Stimulated activated naive CD8-positive, alpha-beta T cell treated with anti-CD3 and anti-CD28 coated beads, Interleukin-15, Interleukin-2, amounts not matched to agents 100 ng/mL and 50 ng/mL, for 24 hours (primary cell): ENCODE results near the gene PLPPR5.

Experiments used
- H3K27ac Mint-ChIP-seq: one replicate; pipeline ENCODE4 v1.8.0; 2021; ENCODE audit warnings: mild to moderate bottlenecking, mixed read lengths
- H3K27me3 Mint-ChIP-seq: one replicate; pipeline ENCODE4 v1.8.0; 2021; ENCODE audit warnings: mixed read lengths
- H3K36me3 Mint-ChIP-seq: one replicate; pipeline ENCODE4 v1.8.0; 2021; ENCODE audit warnings: low read depth, mixed read lengths
- H3K4me1 Mint-ChIP-seq: one replicate; pipeline ENCODE4 v1.8.0; 2021; ENCODE audit warnings: low read depth, mixed read lengths
- H3K4me3 Mint-ChIP-seq: one replicate; pipeline ENCODE4 v1.8.0; 2021; ENCODE audit warnings: mild to moderate bottlenecking, mixed read lengths
- H3K9me3 Mint-ChIP-seq: one replicate; pipeline ENCODE4 v1.8.0; 2021; ENCODE audit warnings: mixed read lengths

The PLPPR5 gene

GRCh38 chr1:98988904-98989555, 15.6 kb downstream of the PLPPR5 start:
- H3K4me1 Mint-ChIP-seq, result peaks cover 11% of the 10 kb centered on the region
- H3K36me3 Mint-ChIP-seq, result no peaks in the 10 kb centered on the region
- H3K27me3 Mint-ChIP-seq, result no peaks in the 10 kb centered on the region
- no peak overlapping the region for H3K4me3 Mint-ChIP-seq
- no peak overlapping the region for H3K27ac Mint-ChIP-seq
- H3K9me3 Mint-ChIP-seq, result no peaks in the 10 kb centered on the region

- Mint-ChIP-seq H3K36me3 (no peaks in the 10 kb centered on the region), H3K4me1 (no peaks in the 10 kb centered on the region), H3K27me3 (no peaks in the 10 kb centered on the region), H3K4me3 (no peak overlapping the region), H3K27ac (no peak overlapping the region), H3K9me3 (no peaks in the 10 kb centered on the region)
Measured at GRCh38 chr1:98985687-98986086, 19.0 kb downstream of the PLPPR5 start.

- H3K27me3 Mint-ChIP-seq, result no peaks in the 10 kb centered on the region
- no peaks in the 10 kb centered on the region for H3K4me1 Mint-ChIP-seq
- no peak overlapping the region for H3K27ac Mint-ChIP-seq
- no peak overlapping the region for H3K4me3 Mint-ChIP-seq
- H3K9me3 Mint-ChIP-seq, result no peaks in the 10 kb centered on the region
- no peaks in the 10 kb centered on the region for H3K36me3 Mint-ChIP-seq
Measured at GRCh38 chr1:98981917-98982513, 22.6 kb downstream of the PLPPR5 start.

- Mint-ChIP-seq H3K27me3 (no peaks in the 10 kb centered on the region), H3K4me3 (no peak overlapping the region)
Measured at GRCh38 chr1:98979463-98979862, 25.2 kb downstream of the PLPPR5 start.

GRCh38 chr1:98975810-98976209, 28.9 kb downstream of the PLPPR5 start:
- Mint-ChIP-seq H3K4me1 (no peaks in the 10 kb centered on the region), H3K27me3 (peaks cover 10% of the 10 kb centered on the region), H3K4me3 (no peak overlapping the region), H3K36me3 (no peaks in the 10 kb centered on the region), H3K9me3 (no peaks in the 10 kb centered on the region), H3K27ac (no peak overlapping the region)

More at GRCh38 chr1:98979463-98979862, 25.2 kb downstream of the PLPPR5 start:
- Mint-ChIP-seq H3K36me3 (no peaks in the 10 kb centered on the region), H3K9me3 (no peaks in the 10 kb centered on the region), H3K4me1 (no peaks in the 10 kb centered on the region), H3K27ac (no peak overlapping the region)

- Mint-ChIP-seq H3K36me3 (no peaks in the 10 kb centered on the region), H3K4me1 (no peaks in the 10 kb centered on the region), H3K27ac (no peak overlapping the region), H3K27me3 (peaks cover 10% of the 10 kb centered on the region), H3K4me3 (no peak overlapping the region), H3K9me3 (no peaks in the 10 kb centered on the region)
Measured at GRCh38 chr1:98975113-98975512, 29.5 kb downstream of the PLPPR5 start.

GRCh38 chr1:98969798-98970490, 34.7 kb downstream of the PLPPR5 start:
- Mint-ChIP-seq H3K4me3 (no peak overlapping the region), H3K27me3 (peaks cover 10% of the 10 kb centered on the region), H3K27ac (no peak overlapping the region), H3K4me1 (no peaks in the 10 kb centered on the region), H3K36me3 (no peaks in the 10 kb centered on the region), H3K9me3 (no peaks in the 10 kb centered on the region)

- Mint-ChIP-seq H3K27me3 (no peaks in the 10 kb centered on the region), H3K27ac (no peak overlapping the region), H3K9me3 (no peaks in the 10 kb centered on the region), H3K36me3 (no peaks in the 10 kb centered on the region), H3K4me1 (no peaks in the 10 kb centered on the region), H3K4me3 (no peak overlapping the region)
Measured at GRCh38 chr1:98967122-98967521, 37.5 kb downstream of the PLPPR5 start.

GRCh38 chr1:98965394-98965793, 39.3 kb downstream of the PLPPR5 start:
- Mint-ChIP-seq H3K9me3 (no peaks in the 10 kb centered on the region), H3K36me3 (no peaks in the 10 kb centered on the region), H3K27ac (no peak overlapping the region), H3K27me3 (no peaks in the 10 kb centered on the region), H3K4me3 (no peak overlapping the region), H3K4me1 (no peaks in the 10 kb centered on the region)

GRCh38 chr1:98964198-98964597, 40.5 kb downstream of the PLPPR5 start:
- no peak overlapping the region for H3K4me3 Mint-ChIP-seq
- no peaks in the 10 kb centered on the region for H3K27me3 Mint-ChIP-seq
- no peak overlapping the region for H3K27ac Mint-ChIP-seq
- no peaks in the 10 kb centered on the region for H3K4me1 Mint-ChIP-seq
- no peaks in the 10 kb centered on the region for H3K9me3 Mint-ChIP-seq
- no peaks in the 10 kb centered on the region for H3K36me3 Mint-ChIP-seq

GRCh38 chr1:98963064-98963758, 41.5 kb downstream of the PLPPR5 start:
- no peak overlapping the region for H3K27ac Mint-ChIP-seq
- no peaks in the 10 kb centered on the region for H3K9me3 Mint-ChIP-seq
- no peaks in the 10 kb centered on the region for H3K4me1 Mint-ChIP-seq
- H3K27me3 Mint-ChIP-seq, result no peaks in the 10 kb centered on the region
- H3K36me3 Mint-ChIP-seq, result no peaks in the 10 kb centered on the region
- no peak overlapping the region for H3K4me3 Mint-ChIP-seq

GRCh38 chr1:98962156-98962555, 42.5 kb downstream of the PLPPR5 start:
- Mint-ChIP-seq H3K9me3 (no peaks in the 10 kb centered on the region), H3K4me1 (no peaks in the 10 kb centered on the region), H3K27me3 (no peaks in the 10 kb centered on the region), H3K36me3 (no peaks in the 10 kb centered on the region), H3K4me3 (no peak overlapping the region), H3K27ac (no peak overlapping the region)

GRCh38 chr1:98949621-98950020, 55.0 kb downstream of the PLPPR5 start:
- no peak overlapping the region for H3K4me3 Mint-ChIP-seq
- H3K36me3 Mint-ChIP-seq, result no peaks in the 10 kb centered on the region
- no peak overlapping the region for H3K27ac Mint-ChIP-seq
- no peaks in the 10 kb centered on the region for H3K9me3 Mint-ChIP-seq
- no peaks in the 10 kb centered on the region for H3K4me1 Mint-ChIP-seq
- no peaks in the 10 kb centered on the region for H3K27me3 Mint-ChIP-seq

GRCh38 chr1:98949166-98949565, 55.5 kb downstream of the PLPPR5 start:
- H3K27me3 Mint-ChIP-seq, result no peaks in the 10 kb centered on the region
- H3K9me3 Mint-ChIP-seq, result no peaks in the 10 kb centered on the region
- no peak overlapping the region for H3K27ac Mint-ChIP-seq
- no peaks in the 10 kb centered on the region for H3K4me1 Mint-ChIP-seq
- H3K36me3 Mint-ChIP-seq, result no peaks in the 10 kb centered on the region
- no peak overlapping the region for H3K4me3 Mint-ChIP-seq

- H3K4me3 Mint-ChIP-seq, result no peak overlapping the region
- H3K36me3 Mint-ChIP-seq, result no peaks in the 10 kb centered on the region
- H3K4me1 Mint-ChIP-seq, result no peaks in the 10 kb centered on the region
- H3K9me3 Mint-ChIP-seq, result no peaks in the 10 kb centered on the region
- no peak overlapping the region for H3K27ac Mint-ChIP-seq
- no peaks in the 10 kb centered on the region for H3K27me3 Mint-ChIP-seq
Measured at GRCh38 chr1:98947071-98947470, 57.6 kb downstream of the PLPPR5 start.
